B cell (primary cell): Measurements from ENCODE around the gene HYI. TPM values are rescaled to one million over a fixed set of nuclear protein-coding genes. Genes with fewer than 3 reads are reported as not detected.

Experiments
- ATAC-seq: fragments of 200-7000 bp; cut with Tn5 transposase; one replicate; pipeline ENCODE4 v1.10.0; 2021; ENCODE audit warnings: low read depth, mild to moderate bottlenecking, moderate number of reproducible peaks, moderate library complexity
- CTCF ChIA-PET: fragments of 350-600 bp; sonication (Branson Sonifier 250); formaldehyde crosslinking; loops from one replicate; lab custom pipeline; 2021; ENCODE audit warnings: antibody characterized with exemption, inconsistent platforms; lab: Charles Lee
- POLR2A ChIA-PET: fragments of 350-600 bp; sonication (Branson Sonifier 250); formaldehyde crosslinking; loops from one replicate; lab custom pipeline; 2021; ENCODE audit warnings: antibody characterized with exemption; lab: Charles Lee
- DNase-seq: peaks from one replicate; pipeline ENCODE4 v3.0.0; 2013
- H2AFZ ChIP-seq: 2 replicates; pipeline ENCODE4 v1.6.1; 2012; ENCODE audit warnings: mild to moderate bottlenecking, low read depth, low read length; ENCODE audit not compliant: insufficient read depth, poor library complexity, severe bottlenecking
- H3K27ac ChIP-seq, 2 donors: 1 replicate in 1 of 2; 2 replicates in 1 of 2; pipeline ENCODE4 v1.5.1; 2012 to 2013; ENCODE audit warnings: low read length in 2 of 2, mild to moderate bottlenecking in 2 of 2, moderate library complexity in 1 of 2
- H3K27me3 ChIP-seq, 4 experiments: fragments of 200-600 bp in 1 of 4; sonication (generic) in 1 of 4; replicated peaks in 1 of 4; 1 replicate in 2 of 4; 2 replicates in 2 of 4; pipeline versions ENCODE4 v1.6.1 to v1.7.0; 2013 to 2016; ENCODE audit warnings: low read length in 3 of 4, mild to moderate bottlenecking in 2 of 4, mixed read lengths in 1 of 4, moderate library complexity in 1 of 4; ENCODE audit not compliant: insufficient read depth in 4 of 4, control insufficient read depth in 3 of 4; ENCODE audit errors: control extremely low read depth in 1 of 4
- H3K36me3 ChIP-seq, 2 experiments: replicated peaks in 1 of 2; 1 replicate in 1 of 2; 2 replicates in 1 of 2; pipeline versions ENCODE4 v1.6.1 to v1.7.1; 2013; ENCODE audit warnings: low read length in 1 of 2; ENCODE audit not compliant: insufficient read depth in 2 of 2, control insufficient read depth in 1 of 2; ENCODE audit errors: control extremely low read depth in 1 of 2, extremely low read depth in 1 of 2
- H3K4me1 ChIP-seq, 2 donors: fragments of 200-600 bp in 1 of 2; sonication (generic) in 1 of 2; 1 replicate in 1 of 2; 2 replicates in 1 of 2; pipeline versions ENCODE4 v1.5.1 to v1.6.1; 2013 to 2017; ENCODE audit warnings: low read length in 2 of 2; ENCODE audit not compliant: control insufficient read depth in 2 of 2, insufficient read depth in 2 of 2
- H3K4me2 ChIP-seq: replicated peaks from 2 replicates; pipeline ENCODE3; 2012; ENCODE audit warnings: mild to moderate bottlenecking, low read depth, low read length; ENCODE audit not compliant: poor library complexity, severe bottlenecking
- H3K4me3 ChIP-seq, 5 experiments: fragments of 200-600 bp in 1 of 5; sonication (generic) in 1 of 5; 1 replicate in 3 of 5; 2 replicates in 2 of 5; pipeline versions ENCODE4 v1.5.1 to v1.7.0; 2011 to 2016; ENCODE audit warnings: low read length in 4 of 5, mild to moderate bottlenecking in 4 of 5, low read depth in 2 of 5, control low read depth in 1 of 5, moderate library complexity in 1 of 5; ENCODE audit not compliant: insufficient read depth in 1 of 5; ENCODE audit errors: control extremely low read depth in 1 of 5, extremely low read depth in 1 of 5
- H3K79me2 ChIP-seq: fragments of 200-600 bp; sonication (generic); one replicate; pipeline ENCODE4 v1.6.0; 2016; ENCODE audit warnings: low read length; ENCODE audit not compliant: control insufficient read depth, insufficient read depth
- H3K9ac ChIP-seq: fragments of 200-600 bp; sonication (generic); 2 replicates; pipeline ENCODE4 v1.6.1; 2017; ENCODE audit warnings: mild to moderate bottlenecking, low read length, moderate library complexity
- H3K9me3 ChIP-seq, 3 donors: one replicate each; pipeline versions ENCODE4 v1.6.1 to v1.7.1; 2013; ENCODE audit warnings: low read length in 2 of 3; ENCODE audit not compliant: control insufficient read depth in 2 of 3, insufficient read depth in 1 of 3; ENCODE audit errors: control extremely low read depth in 1 of 3
- H4K20me1 ChIP-seq: 2 replicates; pipeline ENCODE4 v1.6.0; 2012; ENCODE audit warnings: mild to moderate bottlenecking, low read length; ENCODE audit not compliant: insufficient read depth, control insufficient read depth, poor library complexity, severe bottlenecking
- H3K27ac Mint-ChIP-seq: one replicate; pipeline ENCODE4 v1.8.0; 2021; ENCODE audit warnings: mixed read lengths
- H3K27me3 Mint-ChIP-seq: one replicate; pipeline ENCODE4 v1.8.0; 2021; ENCODE audit warnings: mixed read lengths
- H3K4me1 Mint-ChIP-seq: one replicate; pipeline ENCODE4 v1.8.0; 2021; ENCODE audit warnings: mixed read lengths
- H3K4me3 Mint-ChIP-seq: one replicate; pipeline ENCODE4 v1.8.0; 2021; ENCODE audit warnings: mixed read lengths
- H3K9me3 Mint-ChIP-seq: one replicate; pipeline ENCODE4 v1.8.0; 2022; ENCODE audit warnings: mixed read lengths; ENCODE audit not compliant: insufficient read depth
- EZH2 ChIP-seq: IDR thresholded peaks from 2 replicates; pipeline ENCODE4 v1.6.1; 2012; ENCODE audit warnings: borderline replicate concordance, low read depth, mild to moderate bottlenecking, moderate library complexity, low read length; ENCODE audit not compliant: insufficient read depth, poor library complexity, severe bottlenecking
- WGBS: methylation state at CpG from one replicate; pipeline ENCODE4 v1.1.5; 2013; ENCODE audit warnings: missing lambda C conversion rate; ENCODE audit not compliant: insufficient coverage; 5-methylcytosine and 5-hydroxymethylcytosine counted together
- intact Hi-C: fragments of 100-400 bp; cut with micrococcal nuclease; formaldehyde crosslinking; loops from one replicate; pipeline ENCODE4 v1.10.0; 2022
- polyA plus RNA-seq: library from polyadenylated mRNA; depleted of rRNA; stranded (reverse); fragments of >200 nt; gene quantifications from 2 replicates; pipeline ENCODE4 v1.2.3, GENCODE V29; 2012
- total RNA-seq, 2 donors: library from RNA; stranded (reverse); fragments of 120-200 nt in 1 of 2; gene quantifications; 1 replicate in 1 of 2; 2 replicates in 1 of 2; pipeline versions ENCODE4 v1.2.3 to v1.2.4, GENCODE V29; 2013 to 2022
- TF ChIP-seq, protein P1 (sequence below): fragments of 200-600 bp; IDR thresholded peaks from one replicate; pipeline ENCODE4 v1.8.0; 2022; ENCODE audit warnings: antibody characterized with exemption, mild to moderate bottlenecking

HYI gene
- total and polyA plus RNA-seq, 2 donors (not counting 1 experiment from before 2014, with no cell fraction given): 21.0 to 26.5 TPM

DNA sequence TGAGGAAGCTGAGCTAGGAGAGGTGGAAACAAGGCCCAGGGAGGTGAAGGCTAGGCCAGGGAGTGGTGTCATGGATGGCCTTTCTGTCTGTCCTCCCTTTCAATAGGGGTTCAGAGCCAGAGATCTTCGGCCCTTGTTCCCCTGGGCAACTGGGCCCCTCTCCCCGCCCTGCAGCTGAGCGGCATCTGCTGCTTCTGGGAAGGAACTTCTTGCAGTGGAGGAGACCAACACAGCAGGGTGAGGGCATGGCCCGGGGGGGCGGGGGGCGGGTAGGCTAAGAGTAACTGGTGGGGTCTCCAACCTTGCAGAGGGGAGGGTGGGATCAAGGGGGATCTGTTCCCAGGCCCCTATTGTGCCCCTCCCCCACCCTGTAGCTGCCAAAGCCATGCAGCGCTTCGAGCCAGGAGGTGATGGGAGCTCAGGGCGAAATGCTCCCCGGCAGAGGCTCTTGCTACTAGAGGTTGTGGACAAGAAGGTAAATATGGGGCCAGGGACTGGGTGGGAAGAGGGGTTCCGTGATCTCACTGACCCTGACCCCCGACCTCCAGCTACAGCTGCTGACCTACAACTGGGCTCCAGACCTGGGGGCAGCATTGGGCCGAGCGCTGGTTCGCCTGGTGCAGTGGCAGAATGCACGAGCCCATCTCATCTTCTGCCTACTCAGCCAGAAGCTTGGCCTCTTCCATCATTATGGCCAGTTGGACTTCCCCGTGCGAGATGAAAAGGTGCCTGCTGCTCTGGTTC, 11.7 kb downstream of the HYI start:
- no peak for TF ChIP-seq EZH2
- TF ChIP-seq, protein P1, sequence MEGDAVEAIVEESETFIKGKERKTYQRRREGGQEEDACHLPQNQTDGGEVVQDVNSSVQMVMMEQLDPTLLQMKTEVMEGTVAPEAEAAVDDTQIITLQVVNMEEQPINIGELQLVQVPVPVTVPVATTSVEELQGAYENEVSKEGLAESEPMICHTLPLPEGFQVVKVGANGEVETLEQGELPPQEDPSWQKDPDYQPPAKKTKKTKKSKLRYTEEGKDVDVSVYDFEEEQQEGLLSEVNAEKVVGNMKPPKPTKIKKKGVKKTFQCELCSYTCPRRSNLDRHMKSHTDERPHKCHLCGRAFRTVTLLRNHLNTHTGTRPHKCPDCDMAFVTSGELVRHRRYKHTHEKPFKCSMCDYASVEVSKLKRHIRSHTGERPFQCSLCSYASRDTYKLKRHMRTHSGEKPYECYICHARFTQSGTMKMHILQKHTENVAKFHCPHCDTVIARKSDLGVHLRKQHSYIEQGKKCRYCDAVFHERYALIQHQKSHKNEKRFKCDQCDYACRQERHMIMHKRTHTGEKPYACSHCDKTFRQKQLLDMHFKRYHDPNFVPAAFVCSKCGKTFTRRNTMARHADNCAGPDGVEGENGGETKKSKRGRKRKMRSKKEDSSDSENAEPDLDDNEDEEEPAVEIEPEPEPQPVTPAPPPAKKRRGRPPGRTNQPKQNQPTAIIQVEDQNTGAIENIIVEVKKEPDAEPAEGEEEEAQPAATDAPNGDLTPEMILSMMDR: no peak
- Mint-ChIP-seq H3K4me3 (no peak overlapping the region), H3K9me3 (no peaks in the 10 kb centered on the region), H3K27ac (no peak overlapping the region), H3K4me1 (no peaks in the 10 kb centered on the region), H3K27me3 (no peaks in the 10 kb centered on the region)
- Histone ChIP-seq H2AFZ (no peak overlapping the region), H4K20me1 (no peaks in the 10 kb centered on the region), H3K79me2 (no peaks in the 10 kb centered on the region), H3K4me3 (no peak overlapping the region), H3K36me3 (peaks cover 0 to 84% of the 10 kb centered on the region in 2 experiments), H3K9ac (no peak overlapping the region), H3K9me3 (peaks cover 0 to 3% (median 0%) of the 10 kb centered on the region in 3 donors), H3K4me1 (no peaks in the 10 kb centered on the region), H3K4me2 (no peak overlapping the region), H3K27ac (no peak overlapping the region), H3K27me3 (no peaks in the 10 kb centered on the region)
- DNase-seq (no peak), ATAC-seq (no peak)
- whole genome bisulfite sequencing: 99% methylated on average over 15 of the region's 18 CpGs
- ChIA-PET POLR2A (no interaction called here), CTCF (no interaction called here)
- intact Hi-C loops: no loop called here

DNA sequence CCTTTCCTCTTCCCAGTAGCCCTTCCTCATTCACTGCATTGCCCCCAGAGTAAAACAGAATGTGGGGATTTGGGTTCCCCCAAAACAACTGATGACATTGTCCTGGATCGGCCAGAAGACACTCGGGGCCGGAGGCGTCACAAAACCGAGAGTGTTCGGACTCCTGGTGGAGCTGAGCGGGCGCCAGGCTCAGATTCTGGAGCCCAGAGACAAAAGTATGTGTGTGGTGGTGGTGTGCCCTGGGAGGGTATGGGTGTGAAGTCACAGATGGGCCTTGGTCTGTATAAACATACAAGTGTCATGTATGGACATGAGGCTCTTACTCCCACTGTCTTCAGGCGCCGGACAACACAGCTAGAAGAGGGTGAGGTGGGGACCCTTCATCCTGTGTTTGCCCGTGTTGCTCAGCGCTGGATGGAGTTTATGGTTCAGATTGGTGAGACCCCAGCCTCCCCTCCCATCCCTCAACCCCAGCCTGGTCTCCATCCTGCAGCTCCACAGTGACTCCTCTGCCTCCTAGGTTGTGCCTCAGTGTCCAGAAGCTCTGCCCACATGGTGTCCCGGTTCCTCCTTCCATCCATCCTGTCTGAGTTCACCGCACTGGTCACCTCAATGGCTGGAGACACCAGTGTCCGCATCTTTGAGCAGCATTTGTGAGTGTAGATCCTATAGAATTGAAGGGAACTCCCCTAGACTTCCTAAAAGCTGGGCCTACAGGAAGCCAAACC, 12.4 kb downstream of the HYI start:
- H3K36me3 ChIP-seq: peaks cover 0 to 82% of the 10 kb centered on the region in 2 experiments
- DNase-seq: no peak
- no peak for ATAC-seq

More for the DNA sequence above, 12.4 kb downstream of the HYI start:
- Histone ChIP-seq H3K27ac (no peak overlapping the region), H3K79me2 (no peaks in the 10 kb centered on the region), H3K4me2 (no peak overlapping the region), H2AFZ (no peak overlapping the region), H3K27me3 (no peaks in the 10 kb centered on the region), H3K9me3 (peaks cover 0 to 3% (median 0%) of the 10 kb centered on the region in 3 donors), H3K9ac (no peak overlapping the region), H3K4me3 (no peak overlapping the region), H3K4me1 (no peaks in the 10 kb centered on the region), H4K20me1 (no peaks in the 10 kb centered on the region)
- no peak for TF ChIP-seq EZH2
- TF ChIP-seq, protein P1: no peak
- POLR2A ChIA-PET: no interaction called here
- no peaks in the 10 kb centered on the region for H3K9me3 Mint-ChIP-seq
- H3K4me3 Mint-ChIP-seq: no peak overlapping the region
- CTCF ChIA-PET: no interaction called here
- no peak overlapping the region for H3K27ac Mint-ChIP-seq
- no peaks in the 10 kb centered on the region for H3K27me3 Mint-ChIP-seq
- WGBS: 100% methylated on average over 6 of the region's 15 CpGs
- no peaks in the 10 kb centered on the region for H3K4me1 Mint-ChIP-seq
- intact Hi-C loops: no loop called here
